Ishikawa (cell line): ENCODE data around the gene EEF1AKMT3.

Experiments used
- CEBPB ChIP-seq: IDR thresholded peaks from 2 replicates; pipeline ENCODE4 v1.6.1; 2012
- CREB1 ChIP-seq: IDR thresholded peaks from 2 replicates; pipeline ENCODE4 v1.6.1; 2012; ENCODE audit warnings: low read depth
- EGR1 ChIP-seq: IDR thresholded peaks from 2 replicates; pipeline ENCODE4 v1.6.1; 2012
- EP300 ChIP-seq: IDR thresholded peaks from 2 replicates; pipeline ENCODE4 v1.6.1; 2012; ENCODE audit warnings: borderline replicate concordance
- FOXM1 ChIP-seq: IDR thresholded peaks from 2 replicates; pipeline ENCODE4 v1.6.1; 2012; ENCODE audit warnings: low read depth, borderline replicate concordance
- NFIC ChIP-seq: IDR thresholded peaks from 2 replicates; pipeline ENCODE4 v1.6.1; 2012
- RAD21 ChIP-seq: IDR thresholded peaks from 2 replicates; pipeline ENCODE4 v1.6.1; 2012; ENCODE audit warnings: low read depth
- TAF1 ChIP-seq: IDR thresholded peaks from 2 replicates; pipeline ENCODE4 v1.6.1; 2012; ENCODE audit warnings: low read depth, mild to moderate bottlenecking
- TCF12 ChIP-seq: IDR thresholded peaks from 2 replicates; pipeline ENCODE4 v1.6.1; 2012; ENCODE audit warnings: low read depth
- TEAD4 ChIP-seq: IDR thresholded peaks from 2 replicates; pipeline ENCODE4 v1.6.1; 2012
- YY1 ChIP-seq: IDR thresholded peaks from 2 replicates; pipeline ENCODE4 v1.6.1; 2012; ENCODE audit warnings: low read depth
- ZBTB7A ChIP-seq: IDR thresholded peaks from 2 replicates; pipeline ENCODE4 v1.6.1; 2012; ENCODE audit warnings: low read depth
- TF ChIP-seq, protein P1 (sequence below): IDR thresholded peaks from 2 replicates; pipeline ENCODE4 v1.6.1; 2012
- TF ChIP-seq, protein P2 (sequence below): IDR thresholded peaks from 2 replicates; pipeline ENCODE4 v1.6.1; 2012; ENCODE audit warnings: low read depth, mild to moderate bottlenecking
- TF ChIP-seq, protein P3 (sequence below): IDR thresholded peaks from 2 replicates; pipeline ENCODE4 v1.6.1; 2012

Gene EEF1AKMT3

DNA sequence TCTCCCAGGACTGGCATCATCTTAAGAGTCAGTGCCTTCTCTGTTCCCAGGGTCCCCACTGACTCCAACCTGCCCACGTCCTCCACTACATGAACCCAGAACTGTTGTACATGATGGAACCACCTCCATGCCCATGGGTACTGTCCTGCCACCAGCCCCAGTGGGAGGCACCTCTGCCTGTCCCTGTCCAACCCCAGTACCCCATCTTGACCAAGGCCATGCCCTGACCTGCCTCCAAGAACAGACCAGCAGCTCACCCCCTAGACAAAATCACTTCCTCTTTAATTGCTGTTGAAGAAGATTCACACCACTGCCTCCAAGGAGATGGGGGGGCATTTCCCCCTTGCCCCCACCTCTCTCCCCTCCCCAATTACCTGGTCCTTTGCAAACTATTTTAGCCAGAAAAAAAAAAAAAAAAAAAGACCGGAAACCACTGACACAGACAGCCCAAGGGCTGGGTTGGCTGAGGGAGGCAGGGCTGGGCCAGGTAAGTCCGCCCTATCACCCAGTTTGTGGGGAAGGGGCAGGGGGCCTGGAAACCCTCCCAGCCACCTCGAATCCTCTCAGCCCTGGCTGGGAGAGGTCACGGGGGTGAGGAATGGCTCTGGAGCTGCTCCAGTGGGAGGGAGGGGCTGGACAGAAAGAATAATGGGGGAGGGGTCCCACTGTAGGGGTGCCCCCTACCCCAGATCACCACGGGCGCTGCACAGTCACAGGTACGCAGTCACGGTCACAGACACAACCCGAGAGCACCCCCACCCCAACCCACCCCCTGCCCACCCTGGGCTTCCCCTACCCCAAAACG is 47.3 kb upstream of the EEF1AKMT3 start:
- TF ChIP-seq YY1 (no peak), TCF12 (no peak), TAF1 (no peak), TEAD4 (no peak), ZBTB7A (peak; percentile 2; the same call in 1 of the 2 replicates)

DNA sequence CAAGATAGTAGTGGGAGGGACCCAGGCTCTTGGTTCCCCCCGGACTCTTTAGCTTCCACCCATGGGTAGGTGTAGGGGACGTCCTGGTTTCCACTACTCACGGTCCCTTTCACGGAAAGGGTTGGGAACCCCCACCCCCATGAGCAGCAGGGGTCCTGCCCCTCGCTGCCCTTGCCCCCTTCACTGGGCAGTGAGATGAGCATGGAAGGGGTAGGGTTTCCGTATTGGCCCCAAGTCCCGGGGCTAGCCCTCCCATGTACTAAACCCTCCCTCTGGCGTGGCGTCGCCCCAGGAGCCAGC is 46.6 kb upstream of the EEF1AKMT3 start:
- TF ChIP-seq, protein P1, sequence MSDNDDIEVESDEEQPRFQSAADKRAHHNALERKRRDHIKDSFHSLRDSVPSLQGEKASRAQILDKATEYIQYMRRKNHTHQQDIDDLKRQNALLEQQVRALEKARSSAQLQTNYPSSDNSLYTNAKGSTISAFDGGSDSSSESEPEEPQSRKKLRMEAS: 0 out of 2 replicates have a peak, but pooled peaks have one; percentile 37
- TF ChIP-seq CREB1: no peak

DNA sequence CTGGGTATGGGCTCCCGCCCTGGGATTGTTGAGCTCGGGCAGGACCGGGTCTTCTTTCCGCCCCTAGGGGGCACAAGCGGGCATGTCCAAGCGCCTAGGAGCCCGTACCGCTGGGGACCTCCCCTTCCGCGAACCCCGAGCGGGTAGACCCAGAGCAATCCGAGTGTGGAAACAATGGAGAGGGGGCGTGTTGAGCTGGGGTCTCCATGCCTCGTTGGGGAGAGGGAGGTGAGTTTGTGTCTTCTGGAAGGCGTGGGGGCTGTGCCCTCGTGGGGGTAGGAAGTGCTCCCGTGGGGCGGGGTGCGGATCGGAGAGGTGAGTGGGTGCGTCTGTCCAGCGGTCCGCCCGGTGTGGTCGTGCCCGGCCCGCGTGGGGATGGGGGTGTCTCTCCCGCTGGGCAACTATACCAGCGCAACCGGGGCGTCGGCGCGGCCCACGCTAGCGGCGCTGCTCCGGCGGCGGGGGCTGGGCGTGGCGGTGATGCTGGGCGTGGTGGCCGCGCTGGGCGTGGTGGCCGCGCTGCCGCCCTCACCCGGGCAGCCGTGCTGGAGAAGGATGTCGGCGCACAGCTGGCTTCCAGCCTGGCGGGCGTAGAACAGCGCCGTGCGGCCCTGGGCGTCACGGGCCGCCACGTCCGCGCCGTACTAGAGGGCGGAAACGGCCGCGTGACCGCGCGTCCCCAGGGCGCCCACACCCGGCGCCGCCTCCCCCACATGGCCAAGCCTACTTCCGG is 46.1 kb upstream of the EEF1AKMT3 start:
- TF ChIP-seq, protein P2, sequence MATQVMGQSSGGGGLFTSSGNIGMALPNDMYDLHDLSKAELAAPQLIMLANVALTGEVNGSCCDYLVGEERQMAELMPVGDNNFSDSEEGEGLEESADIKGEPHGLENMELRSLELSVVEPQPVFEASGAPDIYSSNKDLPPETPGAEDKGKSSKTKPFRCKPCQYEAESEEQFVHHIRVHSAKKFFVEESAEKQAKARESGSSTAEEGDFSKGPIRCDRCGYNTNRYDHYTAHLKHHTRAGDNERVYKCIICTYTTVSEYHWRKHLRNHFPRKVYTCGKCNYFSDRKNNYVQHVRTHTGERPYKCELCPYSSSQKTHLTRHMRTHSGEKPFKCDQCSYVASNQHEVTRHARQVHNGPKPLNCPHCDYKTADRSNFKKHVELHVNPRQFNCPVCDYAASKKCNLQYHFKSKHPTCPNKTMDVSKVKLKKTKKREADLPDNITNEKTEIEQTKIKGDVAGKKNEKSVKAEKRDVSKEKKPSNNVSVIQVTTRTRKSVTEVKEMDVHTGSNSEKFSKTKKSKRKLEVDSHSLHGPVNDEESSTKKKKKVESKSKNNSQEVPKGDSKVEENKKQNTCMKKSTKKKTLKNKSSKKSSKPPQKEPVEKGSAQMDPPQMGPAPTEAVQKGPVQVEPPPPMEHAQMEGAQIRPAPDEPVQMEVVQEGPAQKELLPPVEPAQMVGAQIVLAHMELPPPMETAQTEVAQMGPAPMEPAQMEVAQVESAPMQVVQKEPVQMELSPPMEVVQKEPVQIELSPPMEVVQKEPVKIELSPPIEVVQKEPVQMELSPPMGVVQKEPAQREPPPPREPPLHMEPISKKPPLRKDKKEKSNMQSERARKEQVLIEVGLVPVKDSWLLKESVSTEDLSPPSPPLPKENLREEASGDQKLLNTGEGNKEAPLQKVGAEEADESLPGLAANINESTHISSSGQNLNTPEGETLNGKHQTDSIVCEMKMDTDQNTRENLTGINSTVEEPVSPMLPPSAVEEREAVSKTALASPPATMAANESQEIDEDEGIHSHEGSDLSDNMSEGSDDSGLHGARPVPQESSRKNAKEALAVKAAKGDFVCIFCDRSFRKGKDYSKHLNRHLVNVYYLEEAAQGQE: no peak
- TF ChIP-seq CEBPB: no peak
- TF ChIP-seq, protein P1: peak; percentile 22
- TF ChIP-seq ZBTB7A: peak; percentile 83; the same call in 1 of the 2 replicates
- no peak; the same call in 1 of the 2 replicates for TF ChIP-seq TAF1
- TF ChIP-seq, protein P3, sequence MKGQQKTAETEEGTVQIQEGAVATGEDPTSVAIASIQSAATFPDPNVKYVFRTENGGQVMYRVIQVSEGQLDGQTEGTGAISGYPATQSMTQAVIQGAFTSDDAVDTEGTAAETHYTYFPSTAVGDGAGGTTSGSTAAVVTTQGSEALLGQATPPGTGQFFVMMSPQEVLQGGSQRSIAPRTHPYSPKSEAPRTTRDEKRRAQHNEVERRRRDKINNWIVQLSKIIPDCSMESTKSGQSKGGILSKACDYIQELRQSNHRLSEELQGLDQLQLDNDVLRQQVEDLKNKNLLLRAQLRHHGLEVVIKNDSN: peak; percentile 76
- TF ChIP-seq NFIC: no peak
- no peak; the same call in 1 of the 2 replicates for TF ChIP-seq EP300
- peak; percentile 48; the same call in 1 of the 2 replicates for TF ChIP-seq EGR1
- TF ChIP-seq RAD21: peak; percentile 66
- no peak for TF ChIP-seq CREB1
- no peak for TF ChIP-seq TEAD4
- TF ChIP-seq FOXM1: no peak
- TF ChIP-seq TCF12: peak; percentile 12; the same call in 1 of the 2 replicates
- 0 out of 2 replicates have a peak, but pooled peaks have one; percentile 29 for TF ChIP-seq YY1

DNA sequence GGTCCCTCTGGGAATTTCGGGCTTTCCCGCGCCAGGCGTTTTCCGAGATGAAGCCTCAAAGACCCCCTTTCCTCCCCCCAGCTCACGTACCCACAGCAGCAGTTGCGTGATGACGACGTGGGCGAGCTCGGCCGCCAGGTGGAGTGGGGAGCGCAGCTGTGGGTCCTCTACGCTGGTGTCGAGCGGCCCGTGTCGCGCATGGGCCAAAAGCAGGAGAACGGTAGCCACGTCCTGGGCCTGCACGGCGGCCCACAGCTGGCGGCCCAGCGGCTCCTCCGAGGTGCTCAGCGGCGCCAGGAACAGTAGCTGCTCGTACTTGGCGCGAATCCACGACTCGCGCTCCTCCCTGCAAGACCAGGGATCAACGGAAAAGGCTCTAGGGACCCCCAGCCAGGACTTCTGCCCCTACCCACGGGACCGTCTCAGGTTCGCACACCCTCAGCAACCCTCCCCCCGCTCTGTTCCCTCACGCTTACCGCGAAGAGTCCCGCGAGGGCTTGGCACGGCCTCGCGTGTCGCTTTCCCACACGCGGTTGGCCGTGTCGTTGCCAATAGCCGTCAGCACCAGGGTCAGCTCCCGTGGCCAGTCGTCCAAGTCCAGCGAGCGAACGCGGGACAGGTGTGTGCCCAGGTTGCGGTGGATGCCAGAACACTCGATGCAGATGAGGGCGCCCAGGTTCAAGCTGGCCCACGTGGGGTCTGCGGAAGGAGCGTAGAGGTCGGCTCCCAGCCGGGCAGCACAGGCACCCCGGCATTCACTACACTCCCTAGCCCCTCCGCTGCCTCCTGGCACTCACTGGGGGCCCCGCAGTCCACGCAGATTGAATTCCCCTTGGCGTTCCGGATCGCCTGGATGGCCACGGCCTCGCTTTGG is 45.3 kb upstream of the EEF1AKMT3 start:
- no peak for TF ChIP-seq EGR1
- TF ChIP-seq, protein P1: peak; percentile 92
- TF ChIP-seq, protein P3: no peak
- peak; percentile 13; the same call in 1 of the 2 replicates for TF ChIP-seq TCF12
- TF ChIP-seq CREB1: no peak
- TF ChIP-seq NFIC: peak; percentile 91
- TF ChIP-seq, protein P2: peak; percentile 86
- 0 out of 2 replicates have a peak, but pooled peaks have one; percentile 11 for TF ChIP-seq TEAD4
- TF ChIP-seq ZBTB7A: no peak
- TF ChIP-seq YY1: 0 out of 2 replicates have a peak, but pooled peaks have one; percentile 4
- no peak for TF ChIP-seq FOXM1
- TF ChIP-seq RAD21: no peak
- no peak for TF ChIP-seq EP300
- TF ChIP-seq TAF1: no peak
- no peak for TF ChIP-seq CEBPB
